Neural cell (in vitro differentiated cells): Measurements from ENCODE around the gene CFAP20DC. TPM values are rescaled to one million over a fixed set of nuclear protein-coding genes. Genes with fewer than 3 reads are reported as not detected.
"Not testable (repeated sequence)": the region's sequence is repeated elsewhere in the genome, so short reads cannot be mapped to it uniquely, and the experiment has no call there.

ENCODE experiments used
- H2AFZ ChIP-seq: fragments of 200-600, 300-800 bp; sonication (generic), shearing (Covaris generic); 2 replicates; pipeline ENCODE4 v1.6.0; 2014; ENCODE audit warnings: low read depth, mild to moderate bottlenecking, antibody characterized with exemption, low read length, moderate library complexity
- H3F3A ChIP-seq: fragments of 200-600 bp; shearing (Covaris generic); 2 replicates; pipeline ENCODE4 v1.6.1; 2016; ENCODE audit warnings: mild to moderate bottlenecking, moderate library complexity, mixed read lengths, antibody characterized with exemption, low read length; ENCODE audit not compliant: insufficient read depth, poor library complexity, severe bottlenecking
- H3K27ac ChIP-seq: fragments of 200-600, 300-800 bp; sonication (generic), shearing (Covaris generic); 2 replicates; pipeline ENCODE4 v1.5.1; 2014; ENCODE audit warnings: mild to moderate bottlenecking, low read length, moderate library complexity
- H3K27me3 ChIP-seq: fragments of 300-800, 200-600 bp; sonication (generic), shearing (Covaris generic); 2 replicates; pipeline ENCODE4 v1.6.0; 2014; ENCODE audit warnings: mild to moderate bottlenecking, low read depth, low read length, moderate library complexity; ENCODE audit not compliant: insufficient read depth
- H3K36me3 ChIP-seq: fragments of 300-800, 200-600 bp; sonication (generic), shearing (Covaris generic); 2 replicates; pipeline ENCODE4 v1.5.1; 2014; ENCODE audit warnings: mild to moderate bottlenecking, antibody characterized with exemption, low read length, moderate library complexity; ENCODE audit not compliant: insufficient read depth
- H3K4me2 ChIP-seq: fragments of 300-800, 200-600 bp; sonication (generic), shearing (Covaris generic); 2 replicates; pipeline ENCODE4 v1.6.0; 2014; ENCODE audit warnings: mild to moderate bottlenecking, low read length
- H3K4me3 ChIP-seq: fragments of 300-800, 200-600 bp; sonication (generic), shearing (Covaris generic); 2 replicates; pipeline ENCODE4 v1.5.1; 2014; ENCODE audit warnings: mild to moderate bottlenecking, low read length, moderate library complexity
- H3K79me2 ChIP-seq: fragments of 200-600 bp; shearing (Covaris generic); replicated peaks from 2 replicates; pipeline ENCODE4 v1.6.0; 2014; ENCODE audit warnings: mild to moderate bottlenecking, low read length, moderate library complexity; ENCODE audit not compliant: insufficient read depth
- H3K9ac ChIP-seq: fragments of 300-800, 200-600 bp; sonication (generic), shearing (Covaris generic); 2 replicates; pipeline ENCODE4 v1.6.1; 2016; ENCODE audit warnings: mild to moderate bottlenecking, low read length, mixed read lengths
- H3K9me2 ChIP-seq: fragments of 200-600 bp; shearing (Covaris generic); 2 replicates; pipeline ENCODE4 v1.6.1; 2016; ENCODE audit warnings: mild to moderate bottlenecking, low read length, mixed read lengths; ENCODE audit not compliant: insufficient read depth
- H3K9me3 ChIP-seq: fragments of 200-600, 300-800 bp; sonication (generic), shearing (Covaris generic); 2 replicates; pipeline ENCODE4 v1.6.1; 2016; ENCODE audit warnings: mild to moderate bottlenecking, mixed run types, low read length, moderate library complexity, mixed read lengths
- H4K20me1 ChIP-seq: fragments of 200-600 bp; shearing (Covaris generic); 2 replicates; pipeline ENCODE4 v1.6.1; 2016; ENCODE audit warnings: mild to moderate bottlenecking, mixed run types; ENCODE audit not compliant: insufficient read depth
- CTCF ChIP-seq: fragments of 450-650 bp; IDR thresholded peaks from 2 replicates; pipeline ENCODE4 v1.5.1; 2014; ENCODE audit warnings: antibody characterized with exemption, mild to moderate bottlenecking, moderate library complexity; ENCODE audit not compliant: poor library complexity, severe bottlenecking
- EP300 ChIP-seq: fragments of 450-650 bp; conservative IDR thresholded peaks from 2 replicates; pipeline ENCODE4 v1.6.1; 2014; ENCODE audit warnings: antibody characterized with exemption, mild to moderate bottlenecking, moderate library complexity; ENCODE audit not compliant: poor library complexity, severe bottlenecking
- EZH2 ChIP-seq: fragments of 200-600, 300-800 bp; shearing (Covaris generic), sonication (generic); IDR thresholded peaks from 2 replicates; pipeline ENCODE4 v1.6.1; 2014; ENCODE audit warnings: antibody characterized with exemption, low read length, borderline replicate concordance, mild to moderate bottlenecking; ENCODE audit not compliant: insufficient read depth, poor library complexity, severe bottlenecking
- MXI1 ChIP-seq: fragments of 450-650 bp; conservative IDR thresholded peaks from 2 replicates; pipeline ENCODE4 v1.6.1; 2014; ENCODE audit warnings: antibody characterized with exemption, mild to moderate bottlenecking; ENCODE audit not compliant: poor library complexity, severe bottlenecking
- POLR2AphosphoS5 ChIP-seq: IDR thresholded peaks from 2 replicates; pipeline ENCODE4 v1.6.1; 2012
- RAD21 ChIP-seq: fragments of 450-650 bp; conservative IDR thresholded peaks from 2 replicates; pipeline ENCODE4 v1.6.1; 2014; ENCODE audit warnings: antibody characterized with exemption, mild to moderate bottlenecking, moderate library complexity
- SMC3 ChIP-seq: fragments of 450-650 bp; conservative IDR thresholded peaks from 2 replicates; pipeline ENCODE4 v1.6.1; 2014; ENCODE audit warnings: antibody characterized with exemption, mild to moderate bottlenecking, moderate library complexity; ENCODE audit not compliant: poor library complexity
- TAF1 ChIP-seq: IDR thresholded peaks from 2 replicates; pipeline ENCODE4 v1.6.1; 2012; ENCODE audit warnings: low read depth
- polyA plus RNA-seq: library from polyadenylated mRNA; depleted of rRNA; stranded (reverse); fragments of >200 nt; gene quantifications from 2 replicates; pipeline ENCODE4 v1.2.3, GENCODE V29; 2014
- TF ChIP-seq, protein P1 (sequence below): IDR thresholded peaks from 2 replicates; pipeline ENCODE4 v1.6.1; 2012; ENCODE audit warnings: borderline replicate concordance

The CFAP20DC gene
- polyA plus RNA-seq, 1 donor from 2014 or later = not detected

DNA sequence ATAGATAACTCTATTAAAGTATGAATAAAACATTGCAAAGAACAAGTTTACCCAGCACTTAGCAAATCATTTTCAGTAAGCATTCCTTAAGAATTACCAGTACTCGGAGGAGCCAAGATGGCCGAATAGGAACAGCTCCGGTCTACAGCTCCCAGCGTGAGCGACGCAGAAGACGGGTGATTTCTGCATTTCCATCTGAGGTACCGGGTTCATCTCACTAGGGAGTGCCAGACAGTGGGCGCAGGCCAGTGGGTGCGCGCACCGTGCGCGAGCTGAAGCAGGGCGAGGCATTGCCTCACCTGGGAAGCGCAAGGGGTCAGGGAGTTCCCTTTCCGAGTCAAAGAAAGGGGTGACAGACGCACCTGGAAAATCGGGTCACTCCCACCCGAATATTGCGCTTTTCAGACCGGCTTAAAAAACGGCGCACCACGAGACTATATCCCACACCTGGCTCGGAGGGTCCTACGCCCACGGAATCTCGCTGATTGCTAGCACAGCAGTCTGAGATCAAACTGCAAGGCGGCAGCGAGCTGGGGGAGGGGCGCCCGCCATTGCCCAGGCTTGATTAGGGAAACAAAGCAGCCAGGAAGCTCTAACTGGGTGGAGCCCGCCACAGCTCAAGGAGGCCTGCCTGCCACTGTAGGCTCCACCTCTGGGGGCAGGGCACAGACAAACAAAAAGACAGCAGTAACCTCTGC is 207.6 kb downstream of the CFAP20DC start:
- not testable (repeated sequence) for H3K4me3 ChIP-seq, H4K20me1 ChIP-seq, H3K79me2 ChIP-seq, H3K36me3 ChIP-seq, H3F3A ChIP-seq, H3K9ac ChIP-seq, H2AFZ ChIP-seq, H3K4me2 ChIP-seq, H3K9me2 ChIP-seq, H3K27ac ChIP-seq, H3K9me3 ChIP-seq, H3K27me3 ChIP-seq

DNA sequence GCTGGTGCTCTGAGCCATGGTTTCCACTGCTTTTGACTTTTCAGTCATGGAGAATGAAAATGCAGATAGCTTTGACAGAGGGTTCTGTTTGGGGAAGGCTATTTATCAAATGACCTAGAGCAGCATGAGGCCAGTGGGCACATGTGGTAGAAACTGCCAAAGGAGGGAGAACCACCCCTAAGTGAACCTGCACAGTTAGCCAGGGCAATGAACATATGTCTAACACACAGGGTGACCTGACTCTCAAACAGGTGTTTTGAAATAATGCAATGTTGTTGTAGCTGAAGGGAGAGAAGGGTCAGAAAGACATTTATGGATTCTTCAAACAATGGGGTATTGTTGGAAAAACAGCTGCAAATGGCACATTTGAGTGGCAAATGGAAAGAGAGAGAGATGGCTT is 208.9 kb downstream of the CFAP20DC start:
- TF ChIP-seq CTCF (no peak), POLR2AphosphoS5 (no peak), EZH2 (no peak), EP300 (no peak), SMC3 (no peak), MXI1 (no peak), RAD21 (no peak), TAF1 (no peak)
- TF ChIP-seq, protein P1, sequence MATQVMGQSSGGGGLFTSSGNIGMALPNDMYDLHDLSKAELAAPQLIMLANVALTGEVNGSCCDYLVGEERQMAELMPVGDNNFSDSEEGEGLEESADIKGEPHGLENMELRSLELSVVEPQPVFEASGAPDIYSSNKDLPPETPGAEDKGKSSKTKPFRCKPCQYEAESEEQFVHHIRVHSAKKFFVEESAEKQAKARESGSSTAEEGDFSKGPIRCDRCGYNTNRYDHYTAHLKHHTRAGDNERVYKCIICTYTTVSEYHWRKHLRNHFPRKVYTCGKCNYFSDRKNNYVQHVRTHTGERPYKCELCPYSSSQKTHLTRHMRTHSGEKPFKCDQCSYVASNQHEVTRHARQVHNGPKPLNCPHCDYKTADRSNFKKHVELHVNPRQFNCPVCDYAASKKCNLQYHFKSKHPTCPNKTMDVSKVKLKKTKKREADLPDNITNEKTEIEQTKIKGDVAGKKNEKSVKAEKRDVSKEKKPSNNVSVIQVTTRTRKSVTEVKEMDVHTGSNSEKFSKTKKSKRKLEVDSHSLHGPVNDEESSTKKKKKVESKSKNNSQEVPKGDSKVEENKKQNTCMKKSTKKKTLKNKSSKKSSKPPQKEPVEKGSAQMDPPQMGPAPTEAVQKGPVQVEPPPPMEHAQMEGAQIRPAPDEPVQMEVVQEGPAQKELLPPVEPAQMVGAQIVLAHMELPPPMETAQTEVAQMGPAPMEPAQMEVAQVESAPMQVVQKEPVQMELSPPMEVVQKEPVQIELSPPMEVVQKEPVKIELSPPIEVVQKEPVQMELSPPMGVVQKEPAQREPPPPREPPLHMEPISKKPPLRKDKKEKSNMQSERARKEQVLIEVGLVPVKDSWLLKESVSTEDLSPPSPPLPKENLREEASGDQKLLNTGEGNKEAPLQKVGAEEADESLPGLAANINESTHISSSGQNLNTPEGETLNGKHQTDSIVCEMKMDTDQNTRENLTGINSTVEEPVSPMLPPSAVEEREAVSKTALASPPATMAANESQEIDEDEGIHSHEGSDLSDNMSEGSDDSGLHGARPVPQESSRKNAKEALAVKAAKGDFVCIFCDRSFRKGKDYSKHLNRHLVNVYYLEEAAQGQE = no peak
- H4K20me1 ChIP-seq = no peaks in the 10 kb centered on the region
- H3K4me2 ChIP-seq = no peak overlapping the region
- H3K4me3 ChIP-seq = no peak overlapping the region
- H3K36me3 ChIP-seq = no peaks in the 10 kb centered on the region
- H3K27me3 ChIP-seq = no peaks in the 10 kb centered on the region
- H3F3A ChIP-seq = no peaks in the 10 kb centered on the region
- H3K79me2 ChIP-seq = no peaks in the 10 kb centered on the region
- H3K9me3 ChIP-seq = no peaks in the 10 kb centered on the region
- H2AFZ ChIP-seq = no peak overlapping the region
- no peak overlapping the region for H3K9ac ChIP-seq
- H3K27ac ChIP-seq = no peak overlapping the region
- no peaks in the 10 kb centered on the region for H3K9me2 ChIP-seq

- no peaks in the 10 kb centered on the region for H3K9me2 ChIP-seq
- no peak overlapping the region for H3K4me3 ChIP-seq
- no peak overlapping the region for H3K27ac ChIP-seq
- H3K9me3 ChIP-seq = no peaks in the 10 kb centered on the region
- H3K4me2 ChIP-seq = no peak overlapping the region
- H3F3A ChIP-seq = no peaks in the 10 kb centered on the region
- H3K36me3 ChIP-seq = no peaks in the 10 kb centered on the region
- no peak overlapping the region for H3K9ac ChIP-seq
- no peak overlapping the region for H2AFZ ChIP-seq
- H3K27me3 ChIP-seq = no peaks in the 10 kb centered on the region
- no peaks in the 10 kb centered on the region for H4K20me1 ChIP-seq
- TF ChIP-seq TAF1 (no peak), MXI1 (no peak)
- TF ChIP-seq, protein P1 = no peak
- no peaks in the 10 kb centered on the region for H3K79me2 ChIP-seq
These were observed 209.9 kb downstream of the CFAP20DC start for GRCh38 chr3:58839964-58840363.
